ENCODE results near the gene CCDC102A.

The CCDC102A gene

DNA sequence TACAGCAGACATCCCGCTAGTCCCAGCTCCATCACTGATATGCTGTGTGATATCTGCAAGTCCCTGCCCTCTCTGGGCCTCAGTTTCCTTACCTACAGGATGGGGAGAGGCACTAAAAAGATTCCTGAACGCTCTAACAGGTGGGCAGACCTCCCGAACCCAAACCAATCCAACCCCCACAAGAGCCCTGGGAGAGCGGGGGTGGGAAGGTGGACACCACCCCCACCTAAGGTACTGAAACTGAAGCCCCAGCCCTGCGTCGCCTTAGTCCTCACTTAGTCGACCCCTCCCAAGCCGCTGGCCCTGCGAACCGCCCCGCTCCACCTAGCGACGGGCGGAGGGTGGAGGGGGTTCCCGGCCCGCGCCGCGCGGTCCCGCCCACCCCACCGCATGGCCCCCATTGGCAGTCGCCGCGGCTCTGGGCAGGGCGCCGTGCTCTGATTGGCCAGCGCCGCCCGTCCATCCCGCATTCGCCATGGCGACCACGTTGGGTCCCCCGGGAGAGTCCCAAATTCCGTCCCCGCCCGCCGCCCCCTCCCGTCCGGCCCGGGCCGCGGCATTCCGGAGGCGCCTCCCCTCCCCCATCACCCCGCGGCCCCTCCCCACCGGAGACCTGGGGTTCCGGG, 578 bp downstream of the CCDC102A start:
- DNase-seq = peak; percentile 95

DNA sequence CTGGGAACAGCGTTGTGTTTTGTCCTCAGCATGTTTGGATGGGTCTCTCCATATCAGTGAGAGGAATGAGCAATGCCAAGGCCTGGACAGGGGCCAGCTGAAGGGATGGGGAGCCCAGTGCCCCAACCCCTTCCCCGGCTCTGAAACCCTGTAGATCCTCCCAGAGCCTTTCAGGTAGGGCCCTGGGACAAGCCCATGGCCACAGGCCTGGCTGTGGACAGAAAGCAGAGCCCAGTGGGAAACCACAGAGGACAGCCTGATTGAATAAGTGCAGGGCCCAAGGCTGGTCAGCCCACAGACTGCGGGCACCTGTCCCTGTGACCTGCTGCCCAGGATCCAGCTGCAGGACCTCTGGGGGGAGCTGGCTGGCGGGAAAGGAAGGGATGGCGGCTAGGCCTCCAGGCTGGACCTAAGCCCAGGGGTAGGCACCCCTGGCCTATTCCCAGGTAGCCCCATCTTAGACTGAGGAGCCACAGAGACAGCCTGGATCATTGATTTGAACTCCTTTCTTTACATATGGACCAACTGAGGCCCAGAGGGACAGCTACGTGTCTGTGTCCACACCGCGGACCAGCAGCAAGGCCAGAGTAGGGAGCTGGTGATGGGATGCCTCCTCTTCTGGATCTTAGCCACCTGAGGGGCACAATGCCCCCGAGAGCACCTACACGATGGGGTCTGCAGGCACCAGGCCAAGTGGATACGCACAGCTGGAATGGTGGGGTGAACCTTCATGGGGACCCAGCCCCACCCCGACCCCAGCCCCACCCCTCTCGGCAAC, 1.3 kb downstream of the CCDC102A start:
- no peak for DNase-seq

DNA sequence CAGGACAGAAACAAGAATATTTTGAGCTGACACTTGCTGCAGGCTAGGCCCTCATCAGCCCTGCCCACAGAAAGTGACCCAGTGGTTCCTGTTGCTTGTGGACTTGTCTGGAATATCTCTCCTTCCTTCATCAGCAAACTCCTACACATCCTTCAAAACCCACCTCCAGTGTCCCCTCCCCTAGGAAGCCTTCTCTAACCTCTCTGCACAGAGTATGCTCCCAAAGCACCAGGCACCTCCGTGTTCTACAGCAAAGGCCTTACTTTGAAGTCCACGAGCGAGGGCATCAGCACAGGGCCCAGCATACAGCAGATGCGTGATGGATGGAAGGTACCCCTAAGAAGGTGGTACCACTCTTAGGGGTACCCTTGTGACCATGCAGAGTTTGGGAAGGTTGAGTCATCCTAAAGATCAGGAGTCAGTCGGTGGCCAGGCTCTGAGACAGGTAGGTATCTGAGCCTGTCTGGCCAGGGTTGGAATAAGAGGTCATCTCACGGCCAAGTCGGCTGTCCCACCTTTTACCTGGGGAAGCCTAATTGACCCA, 2.0 kb downstream of the CCDC102A start:
- DNase-seq = peak; percentile 28

DNA sequence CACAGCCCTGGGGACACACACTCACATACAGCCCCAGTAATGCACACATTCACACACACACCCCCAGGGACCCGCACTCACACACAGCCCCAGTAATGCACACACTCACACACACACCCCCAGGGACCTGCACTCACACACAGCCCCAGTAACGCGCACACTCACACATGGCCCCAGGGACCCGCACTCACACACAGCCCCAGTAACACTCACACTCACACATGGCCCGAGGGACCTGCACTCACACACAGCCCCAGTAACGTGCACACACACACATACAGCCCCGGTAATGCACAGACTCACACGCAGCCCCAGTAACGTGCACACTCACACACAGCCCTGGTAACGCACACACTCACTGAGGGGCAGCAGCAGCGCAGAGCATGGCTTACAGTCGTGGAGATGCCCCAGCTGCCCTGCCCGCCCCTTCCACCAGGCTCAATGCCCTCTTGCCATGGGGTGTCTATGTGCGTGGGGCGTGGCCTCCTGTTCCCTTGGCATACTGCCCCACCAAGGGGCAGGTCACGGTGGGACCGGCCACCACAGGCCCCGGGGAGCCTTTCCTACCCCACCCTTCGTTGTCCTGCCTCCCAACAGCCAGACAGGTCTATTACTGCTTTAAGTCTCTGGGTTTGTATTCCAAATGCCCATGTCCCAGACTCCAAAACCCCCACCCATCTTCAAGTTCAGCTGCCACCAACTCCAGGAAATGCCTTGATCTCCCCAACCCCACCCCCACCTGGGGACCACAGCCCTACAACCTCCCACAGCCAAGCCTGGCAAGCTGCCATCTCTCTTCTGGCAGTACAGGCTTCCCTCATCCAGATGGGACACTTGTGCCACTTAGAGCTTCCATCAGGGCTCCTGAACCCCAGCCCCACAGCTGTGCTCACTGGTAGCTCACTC, 2.7 kb downstream of the CCDC102A start:
- DNase-seq = peak; percentile 42

DNA sequence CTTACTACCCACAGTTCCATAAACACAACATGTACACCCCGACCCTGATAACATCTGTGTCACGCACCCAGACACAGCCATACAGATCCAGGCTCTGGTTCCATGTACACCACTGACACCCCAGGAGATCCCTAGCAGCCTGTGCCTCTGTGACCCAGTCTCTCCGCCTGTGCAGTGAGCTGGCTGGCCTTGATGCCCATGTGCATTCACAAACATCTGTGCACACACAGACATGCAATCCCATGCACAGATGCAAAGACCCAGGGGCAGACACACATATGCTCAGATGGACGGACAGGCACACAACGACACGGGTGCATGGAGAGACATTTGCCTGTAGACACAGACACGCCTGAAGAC, 4.1 kb downstream of the CCDC102A start:
- no peak for DNase-seq

DNA sequence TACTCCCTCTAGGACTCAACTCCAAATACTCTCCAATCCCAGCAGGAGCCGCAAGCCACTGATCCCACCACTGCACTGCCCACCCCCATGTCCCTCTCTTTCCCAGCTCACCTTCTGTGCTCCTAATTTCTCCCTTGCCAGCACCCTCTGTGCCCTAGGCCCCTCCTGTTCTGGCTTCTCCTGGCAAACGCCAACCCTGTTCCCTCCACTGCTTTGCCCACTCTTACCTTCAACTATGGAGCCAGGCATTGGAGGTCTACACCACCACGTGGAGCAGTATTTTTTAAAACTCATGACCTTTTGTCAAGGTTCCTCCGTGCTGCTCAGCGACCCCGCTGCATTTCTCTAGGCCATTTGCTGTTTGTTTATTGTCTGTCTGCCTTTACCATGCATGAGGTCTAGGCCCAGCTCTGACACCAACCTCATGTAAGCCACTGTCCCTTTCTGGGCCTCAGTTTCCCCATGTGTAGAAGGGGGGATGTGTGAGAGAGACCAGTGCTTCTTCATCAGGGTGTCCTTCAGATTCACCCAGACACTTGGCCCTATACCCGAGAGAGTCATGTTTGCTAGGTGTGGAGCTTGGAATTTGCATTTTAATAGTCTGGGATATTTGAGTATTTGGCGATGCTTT, 4.6 kb downstream of the CCDC102A start:
- DNase-seq = no peak

DNA sequence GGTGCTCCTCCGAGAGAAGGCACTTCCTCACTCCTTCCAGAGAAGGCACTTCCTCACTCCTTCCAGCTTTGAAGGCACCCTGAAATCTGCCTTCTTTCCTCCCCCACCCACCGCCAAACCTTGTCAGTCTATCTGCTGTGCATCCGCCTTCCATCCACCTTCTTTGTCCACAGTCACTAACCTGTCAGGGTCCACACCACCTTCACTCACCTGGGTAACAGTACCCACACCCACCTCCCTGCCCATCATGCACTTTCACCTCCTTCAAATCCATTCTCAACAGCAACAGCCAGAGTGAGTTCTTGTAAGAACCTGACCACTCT, 5.2 kb downstream of the CCDC102A start:
- DNase-seq = no peak

DNA sequence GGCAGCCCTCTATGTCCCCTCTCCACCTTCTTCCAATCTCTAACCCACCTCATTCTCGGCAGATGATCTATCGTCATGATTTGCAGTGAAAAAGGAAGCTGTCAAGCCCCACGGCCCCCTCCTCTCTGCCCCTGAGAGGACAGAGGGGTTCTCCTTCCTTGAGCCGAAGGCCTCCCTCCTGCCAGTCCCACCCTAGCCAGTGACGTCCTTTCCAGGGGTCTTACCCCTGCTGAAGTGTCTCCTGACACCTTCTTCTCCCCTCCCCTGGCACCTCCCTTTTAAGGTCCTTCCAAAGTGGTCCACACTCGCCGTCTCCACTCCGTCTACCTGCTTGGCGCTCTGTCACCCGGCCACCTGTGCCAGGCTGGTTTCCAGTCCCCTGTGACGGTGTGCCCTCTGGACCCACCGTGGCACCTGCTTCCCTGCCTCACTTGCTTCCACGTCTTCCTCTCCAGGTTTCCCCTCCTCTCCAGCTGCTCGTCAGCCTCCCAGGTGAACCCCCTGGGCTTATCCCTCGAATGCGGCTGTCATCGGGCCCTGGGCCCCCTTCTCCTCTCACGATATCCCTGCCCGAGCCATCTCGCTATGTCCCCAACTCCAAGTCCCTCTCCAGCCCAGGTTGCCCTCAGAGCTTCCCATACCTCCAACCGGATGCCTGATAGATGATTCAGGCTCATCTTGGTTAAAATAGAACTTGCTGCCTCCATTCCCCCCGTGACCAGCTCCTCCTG, 5.7 kb downstream of the CCDC102A start:
- DNase-seq = no peak

DNA sequence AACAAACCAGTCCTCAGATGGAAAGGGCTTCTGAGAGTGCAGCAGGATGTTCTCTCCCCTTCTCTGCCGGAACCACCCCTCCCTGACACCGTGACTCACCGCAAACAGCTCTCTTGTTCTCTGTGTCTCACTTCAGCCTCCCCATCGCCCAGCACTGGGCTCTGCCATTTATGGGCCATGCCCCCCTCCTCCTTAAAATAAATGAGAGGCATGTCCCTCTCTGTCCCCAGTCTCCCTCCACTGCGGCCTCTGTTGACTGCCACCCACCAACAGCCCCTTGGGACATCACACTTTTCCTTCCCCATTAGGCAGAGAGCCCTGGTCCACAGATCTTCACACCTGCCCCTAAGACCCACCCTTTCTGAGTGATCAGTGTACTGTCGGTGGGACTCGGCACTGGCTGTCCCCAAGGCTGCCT, 6.3 kb downstream of the CCDC102A start:
- peak; percentile 78 for DNase-seq

DNA sequence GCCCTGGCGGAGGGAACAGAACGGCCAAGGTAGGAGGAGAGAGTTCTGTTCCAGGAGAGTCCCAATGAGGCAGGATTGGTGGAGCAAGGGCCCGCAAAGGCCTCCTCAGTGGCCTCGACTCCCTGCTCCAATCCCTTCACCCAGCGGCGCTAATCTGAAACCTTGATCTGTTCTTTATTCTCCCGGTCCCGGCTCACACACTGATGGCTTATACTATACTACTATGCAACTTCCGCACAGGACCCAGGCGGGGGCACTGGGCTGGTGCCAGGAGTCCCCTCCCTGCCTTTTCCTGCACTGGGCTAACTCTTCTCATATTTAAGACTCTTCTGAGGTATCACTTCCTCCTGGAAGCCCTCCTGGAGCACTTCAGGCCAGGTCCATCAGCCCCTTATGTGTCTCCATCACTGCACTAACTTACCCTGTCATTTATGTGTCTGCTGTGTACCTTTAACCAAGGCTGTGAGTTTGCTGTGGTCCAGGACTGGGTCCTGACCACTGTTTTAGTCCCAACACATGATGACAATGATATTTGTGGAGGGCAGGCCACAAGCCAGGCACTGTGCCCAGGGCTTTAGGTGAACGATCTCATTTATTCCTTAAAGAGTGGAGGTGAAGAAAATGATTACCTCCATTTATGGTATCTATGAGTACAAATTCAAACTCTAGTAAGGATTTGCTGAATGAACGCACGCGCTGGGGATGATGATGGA, 6.8 kb downstream of the CCDC102A start:
- no peak for DNase-seq

DNA sequence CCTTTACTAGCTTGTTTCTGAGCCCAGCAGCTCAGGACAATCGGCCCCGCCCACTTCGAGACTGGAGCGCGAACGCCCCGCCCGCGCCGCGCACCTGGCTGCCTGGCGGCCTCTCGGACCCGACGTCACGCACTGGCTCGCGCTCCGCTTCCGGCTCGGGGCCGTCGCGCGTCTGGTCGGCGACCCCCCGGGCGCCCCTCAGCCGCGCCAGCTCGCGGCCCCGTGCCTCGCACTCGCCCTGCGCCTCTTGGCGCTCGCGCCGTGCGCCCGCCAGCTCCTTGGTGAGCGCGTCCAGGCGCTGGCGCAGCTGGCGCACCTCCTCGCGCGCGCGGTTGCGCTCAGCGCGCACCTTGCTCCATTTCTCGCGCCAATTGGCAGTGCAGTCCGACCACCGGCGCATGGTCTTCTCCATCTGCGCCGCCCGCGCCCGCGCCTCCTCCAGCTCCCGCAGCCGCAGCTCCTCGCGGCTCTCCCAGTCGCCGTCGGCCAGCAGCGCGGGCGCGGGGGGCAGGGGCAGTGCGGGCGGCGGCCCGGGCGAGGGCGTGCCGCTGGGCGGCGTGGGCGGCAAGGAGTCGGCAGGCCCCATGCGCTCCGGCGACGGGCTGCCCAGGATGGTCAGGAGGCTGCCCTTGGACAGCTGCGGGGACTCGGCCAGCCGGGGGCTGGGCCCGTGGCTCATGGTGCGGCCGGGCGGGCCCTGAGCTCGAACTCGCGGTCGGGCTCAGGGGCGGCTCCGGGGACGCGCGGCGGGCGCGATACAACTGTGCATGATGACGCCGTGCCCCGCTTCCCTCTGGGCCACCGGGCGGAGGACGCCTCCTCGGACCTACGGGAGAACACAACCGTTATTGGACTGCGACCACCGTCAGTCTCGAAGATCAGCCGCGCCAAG, 7.6 kb downstream of the CCDC102A start:
- no peak for DNase-seq

DNA sequence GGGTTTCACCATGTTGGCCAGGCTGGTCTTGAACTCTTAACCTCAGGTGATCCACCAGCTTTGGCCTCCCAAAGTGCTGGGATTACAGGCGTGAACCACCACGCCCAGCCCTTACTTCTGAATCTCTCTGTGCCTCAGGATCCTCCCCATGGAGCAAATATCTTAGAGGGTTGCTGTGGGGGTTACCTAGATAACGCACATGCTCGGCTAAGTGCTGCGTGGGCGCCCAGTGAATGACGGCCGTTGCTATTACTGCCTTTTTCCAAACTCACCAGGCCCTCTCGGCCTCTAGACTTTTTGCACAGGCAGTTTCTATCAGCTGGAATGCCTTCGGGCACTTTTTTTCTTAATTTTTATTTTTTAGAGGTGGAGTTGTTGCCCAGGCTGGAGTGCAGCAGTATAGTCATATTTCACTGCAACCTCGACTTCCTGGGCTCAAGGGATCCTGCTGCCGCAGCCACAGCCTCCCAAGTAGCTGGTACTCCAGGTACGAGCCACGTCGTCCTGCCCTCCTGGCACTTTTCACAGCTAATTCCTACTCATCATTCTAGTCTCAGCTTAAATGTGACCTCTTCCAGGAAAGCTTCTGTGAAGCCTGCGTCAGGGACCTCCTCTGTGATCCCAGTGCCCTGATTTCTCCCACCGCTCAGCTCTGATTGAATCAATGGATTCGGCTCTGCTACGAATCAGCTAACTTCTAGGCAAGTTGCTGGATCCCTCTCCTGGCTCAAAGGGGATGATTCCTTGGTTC, 8.6 kb downstream of the CCDC102A start:
- DNase-seq = no peak

DNA sequence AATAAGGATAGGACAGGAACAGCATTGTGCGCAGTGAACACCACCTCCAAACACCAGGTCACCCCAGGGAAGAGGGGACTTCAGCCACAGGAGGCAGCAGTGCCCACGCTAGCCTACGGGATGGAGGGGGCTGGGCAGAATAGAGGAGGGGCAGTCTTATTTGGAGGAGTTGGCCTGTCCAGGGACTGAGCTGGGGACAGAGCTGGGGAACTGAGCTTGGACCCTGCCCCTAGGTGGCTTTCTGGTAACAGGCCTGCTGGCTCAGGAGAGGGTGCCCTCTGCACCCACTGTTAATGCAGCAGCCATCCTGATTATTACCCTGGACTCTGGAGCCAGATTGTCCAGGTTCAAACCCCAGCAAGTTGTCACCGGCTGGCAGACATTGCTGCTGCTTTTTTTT, 9.3 kb downstream of the CCDC102A start:
- no peak for DNase-seq

DNA sequence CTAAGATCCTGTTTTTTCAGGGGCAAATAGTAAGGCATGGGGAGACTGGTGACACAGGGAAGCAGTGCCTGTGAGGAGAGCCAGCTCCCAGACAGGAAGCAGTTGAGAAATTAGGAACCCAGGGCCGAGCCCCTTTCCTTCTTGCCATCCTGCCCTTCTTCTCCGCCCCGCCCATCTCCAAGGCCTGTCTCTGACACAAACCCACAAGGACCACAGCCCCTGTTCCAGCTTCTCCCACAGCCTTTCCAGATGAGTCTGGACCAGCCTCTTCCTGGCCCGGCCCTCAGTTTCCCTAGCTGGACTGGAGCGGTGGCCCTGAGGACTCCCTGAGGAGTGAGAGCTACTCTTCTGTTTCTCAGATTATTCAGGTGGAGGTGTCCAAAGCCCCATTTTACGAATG, 9.9 kb downstream of the CCDC102A start:
- DNase-seq = no peak

DNA sequence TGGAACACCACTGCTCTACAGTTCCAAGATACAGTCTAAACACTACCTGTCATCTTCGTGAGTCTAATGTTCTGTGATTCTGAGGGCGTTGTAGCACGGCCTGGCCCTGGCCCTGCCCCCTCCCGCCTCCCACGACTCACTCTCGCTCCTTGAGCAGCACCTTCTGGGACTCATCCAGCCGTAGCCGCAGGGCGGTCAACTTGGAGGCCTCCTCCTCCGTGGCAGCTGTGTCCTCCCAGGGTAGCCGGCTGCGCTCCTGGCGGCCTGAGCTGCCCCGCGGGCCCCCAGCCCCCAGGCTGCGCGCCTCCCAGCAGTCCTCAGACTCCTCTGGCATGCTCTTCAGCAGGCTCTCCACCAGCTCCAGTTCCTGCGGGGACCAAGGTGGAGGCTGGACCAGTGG, 10.6 kb downstream of the CCDC102A start:
- no peak for DNase-seq

DNA sequence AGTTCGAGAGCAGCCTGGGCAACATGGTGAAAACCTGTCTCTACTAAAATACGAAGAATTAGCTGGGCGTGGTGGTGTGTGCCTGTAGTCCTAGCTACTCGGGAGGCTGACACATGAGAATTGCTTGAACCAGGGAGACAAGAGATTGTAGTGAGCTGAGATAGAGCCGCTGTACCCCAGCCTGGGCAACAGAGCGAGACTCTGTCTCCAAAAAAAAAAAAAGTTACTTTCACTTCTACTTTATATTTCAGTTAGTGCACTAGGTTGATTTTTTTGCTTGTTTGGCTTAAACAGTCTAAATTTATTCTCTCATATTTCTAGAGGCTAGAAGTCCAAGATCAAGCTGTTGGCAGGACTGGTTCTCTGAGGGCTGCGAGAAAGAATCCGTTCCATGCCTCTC, 13.4 kb downstream of the CCDC102A start:
- DNase-seq = no peak

DNA sequence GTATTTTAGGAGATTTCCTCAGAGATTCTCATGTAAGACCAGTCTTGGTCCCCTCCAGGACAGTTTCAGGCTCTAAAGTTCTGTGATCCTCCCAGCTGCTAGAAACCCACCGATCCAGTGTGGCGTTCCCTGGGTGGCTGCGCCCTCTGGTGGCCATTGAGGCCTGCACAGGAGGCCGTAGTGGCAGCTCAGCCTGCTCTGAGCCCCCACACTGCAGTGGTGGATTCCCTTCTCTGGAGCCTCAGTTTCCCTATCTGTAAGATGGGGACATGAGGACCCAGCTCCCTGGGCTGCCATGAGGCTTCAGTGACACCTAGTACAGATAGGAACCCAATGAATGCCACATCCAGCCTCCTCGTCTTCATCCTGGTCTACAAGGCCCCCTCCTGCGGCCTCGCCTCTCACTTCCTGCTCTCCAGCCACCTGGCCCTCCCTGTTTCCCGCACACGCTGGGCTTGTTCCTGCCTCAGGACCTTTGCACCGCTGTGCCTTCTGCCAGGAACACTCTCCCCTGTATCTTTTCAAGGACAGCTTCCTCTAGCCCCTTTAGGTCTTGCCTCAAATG, 16.5 kb downstream of the CCDC102A start:
- peak; percentile 91 for DNase-seq

DNA sequence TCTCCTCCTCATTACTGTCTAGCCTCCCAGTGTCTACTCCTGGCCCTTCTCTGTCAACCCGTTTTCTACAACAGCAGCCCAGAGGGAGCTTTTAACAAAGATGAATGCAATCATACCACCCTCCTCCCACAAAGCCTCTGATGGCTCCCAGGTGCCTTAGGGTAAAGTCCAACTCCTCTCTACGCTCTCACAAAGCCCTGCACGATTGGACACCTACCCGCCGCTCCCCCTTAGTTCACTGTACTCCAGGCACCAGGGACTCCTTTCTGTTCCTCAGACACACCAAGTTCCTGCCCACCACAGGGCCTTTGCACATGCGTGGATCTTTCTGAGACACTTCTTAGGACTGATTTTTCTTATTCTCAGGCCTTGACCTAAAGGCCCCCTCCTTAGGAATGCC, 17.4 kb downstream of the CCDC102A start:
- DNase-seq = no peak

DNA sequence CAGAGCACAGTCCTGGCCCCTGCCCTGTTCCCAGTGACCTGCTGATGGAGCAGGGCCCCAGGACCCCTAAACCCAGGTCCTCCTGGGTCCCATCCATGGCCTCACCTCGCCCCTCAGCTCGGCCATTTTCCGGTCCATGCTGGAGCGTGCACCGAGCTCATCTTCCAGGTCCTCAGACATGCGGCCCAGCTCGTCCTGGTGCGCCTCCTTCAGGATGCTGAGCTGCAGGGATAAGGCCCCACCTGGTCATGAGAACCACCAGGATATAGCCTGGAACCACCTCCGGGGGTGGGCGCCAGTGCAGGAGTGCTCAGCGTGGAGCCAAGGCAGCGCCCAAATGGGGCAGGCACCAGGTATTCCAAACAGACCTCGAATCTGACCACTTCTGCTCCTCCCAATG, 17.9 kb downstream of the CCDC102A start:
- DNase-seq = no peak

All from stimulated activated CD8-positive, alpha-beta memory T cell treated with anti-CD3 and anti-CD28 coated beads, Interleukin-4, amount 100 ng/mL, for 48 hours (primary cell).